HTERT RPE-1 (cell line): ENCODE data around the gene ZACN.
"Not testable (repeated sequence)": the region's sequence is repeated elsewhere in the genome, so short reads cannot be mapped to it uniquely, and the experiment has no call there.

ENCODE experiments used
- in situ Hi-C: fragments of 300-500 bp; cut with MboI; formaldehyde crosslinking; loops from 4 replicates; pipeline ENCODE4 v1.14.3; 2020; ENCODE audit warnings: low sequenced_read_pairs

Gene ZACN

DNA sequence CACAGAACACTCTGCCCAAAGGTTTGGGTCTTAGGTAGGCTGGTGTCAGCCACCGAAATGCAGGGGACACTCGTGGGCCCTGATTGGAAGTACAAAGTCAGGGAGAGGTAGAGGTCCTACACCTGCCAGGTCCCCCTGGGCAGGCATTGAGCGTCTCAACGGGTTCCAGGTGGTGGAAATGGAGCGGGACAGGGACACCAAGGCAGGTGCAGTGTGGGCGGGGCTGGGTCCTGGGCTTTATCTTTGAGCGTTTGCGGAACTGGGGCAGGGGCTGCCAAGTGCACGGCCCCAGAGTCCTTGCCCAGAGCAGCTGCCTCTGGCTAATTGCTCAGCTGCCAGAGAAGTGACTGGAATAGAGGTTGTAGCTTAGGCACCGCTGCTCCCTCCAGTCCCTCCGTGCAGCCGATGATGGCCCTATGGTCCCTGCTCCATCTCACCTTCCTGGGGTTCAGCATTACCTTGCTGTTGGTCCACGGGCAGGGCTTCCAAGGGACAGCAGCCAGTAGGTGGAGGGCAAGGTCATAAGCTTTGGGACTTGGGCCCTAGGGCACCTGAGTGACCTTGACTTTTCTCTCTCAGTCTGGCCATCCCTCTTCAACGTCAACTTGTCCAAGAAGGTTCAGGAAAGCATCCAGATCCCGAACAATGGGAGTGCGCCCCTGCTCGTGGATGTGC lies at the start of gene ZACN:
ZACN (plus strand) TSS at position 323 of the 675 bp plus-strand sequence; CDS start at position 406, 83 bp downstream.
- in situ Hi-C loops = no loop called here

DNA sequence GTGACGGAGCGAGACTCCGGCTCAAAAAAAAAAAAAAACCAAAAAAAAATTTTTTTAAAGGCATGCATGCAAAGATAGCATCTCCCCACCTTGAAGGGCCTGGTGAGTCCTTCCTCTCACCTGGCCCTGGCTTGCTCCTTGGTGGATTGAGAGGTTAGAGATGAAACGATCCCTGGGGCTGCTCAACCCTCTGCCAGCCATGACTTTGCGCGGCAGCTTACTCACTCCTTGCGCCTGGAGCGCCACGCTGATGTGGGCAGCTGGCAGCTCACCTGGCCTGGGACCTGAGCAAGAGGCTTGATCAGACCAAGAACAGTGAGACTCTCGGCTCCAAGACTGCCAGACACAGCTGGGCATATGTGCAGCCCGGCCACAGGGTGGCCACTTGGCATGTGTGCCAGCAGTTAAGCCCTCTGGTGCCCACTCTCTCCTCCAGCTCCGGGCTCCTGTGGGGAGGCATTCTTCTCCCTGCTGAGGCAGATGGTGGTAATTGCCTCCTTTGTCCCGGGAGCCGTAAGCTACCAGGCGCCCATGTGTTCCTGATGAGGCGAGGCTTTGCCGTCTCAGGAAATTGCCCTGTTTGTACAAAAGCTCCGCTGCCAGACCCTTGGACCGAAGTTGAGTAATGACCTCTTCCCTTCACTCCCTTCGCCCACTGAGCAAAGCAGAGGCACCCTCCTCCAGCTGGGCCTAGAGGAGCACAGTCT lies 46.8 kb upstream of the ZACN start:
- in situ Hi-C loops = no loop called here

DNA sequence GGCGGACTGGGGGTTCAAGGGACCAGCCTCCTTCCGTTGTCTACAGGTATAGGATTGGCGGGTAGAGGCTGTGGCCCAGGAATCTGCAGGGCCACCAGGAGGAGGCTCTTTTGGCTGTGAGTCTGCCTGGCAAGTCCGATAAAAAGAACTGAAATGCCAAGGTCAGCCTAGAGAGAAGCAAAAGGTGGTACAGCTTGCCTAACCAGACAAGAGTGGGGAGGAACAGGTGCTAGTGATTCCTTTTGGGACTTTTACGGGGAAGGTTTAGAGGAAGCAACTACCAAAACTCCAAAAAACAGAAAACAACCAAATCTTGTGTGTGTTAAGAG lies 46.2 kb upstream of the ZACN start:
- in situ Hi-C loops = no loop called here

DNA sequence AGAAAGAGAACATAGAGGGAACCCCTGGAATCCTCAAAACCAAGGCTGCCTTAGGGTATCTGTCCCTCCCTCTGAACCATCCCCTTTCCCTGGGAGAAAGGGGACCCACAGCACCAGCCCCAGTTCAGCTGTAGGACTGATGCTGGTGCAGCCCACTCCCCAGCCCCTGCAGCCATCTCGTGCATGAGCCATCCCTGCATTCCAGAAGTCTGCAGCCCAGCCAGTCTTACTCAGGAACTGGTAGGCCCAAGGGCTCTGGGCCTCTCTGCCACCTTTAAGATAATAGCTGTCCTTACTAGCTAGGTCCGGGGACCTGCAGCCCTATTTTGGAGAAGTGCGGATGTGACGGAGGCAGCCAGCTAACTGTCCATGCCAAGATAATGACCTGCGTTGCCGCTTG lies 45.8 kb upstream of the ZACN start:
- in situ Hi-C loops = no loop called here

DNA sequence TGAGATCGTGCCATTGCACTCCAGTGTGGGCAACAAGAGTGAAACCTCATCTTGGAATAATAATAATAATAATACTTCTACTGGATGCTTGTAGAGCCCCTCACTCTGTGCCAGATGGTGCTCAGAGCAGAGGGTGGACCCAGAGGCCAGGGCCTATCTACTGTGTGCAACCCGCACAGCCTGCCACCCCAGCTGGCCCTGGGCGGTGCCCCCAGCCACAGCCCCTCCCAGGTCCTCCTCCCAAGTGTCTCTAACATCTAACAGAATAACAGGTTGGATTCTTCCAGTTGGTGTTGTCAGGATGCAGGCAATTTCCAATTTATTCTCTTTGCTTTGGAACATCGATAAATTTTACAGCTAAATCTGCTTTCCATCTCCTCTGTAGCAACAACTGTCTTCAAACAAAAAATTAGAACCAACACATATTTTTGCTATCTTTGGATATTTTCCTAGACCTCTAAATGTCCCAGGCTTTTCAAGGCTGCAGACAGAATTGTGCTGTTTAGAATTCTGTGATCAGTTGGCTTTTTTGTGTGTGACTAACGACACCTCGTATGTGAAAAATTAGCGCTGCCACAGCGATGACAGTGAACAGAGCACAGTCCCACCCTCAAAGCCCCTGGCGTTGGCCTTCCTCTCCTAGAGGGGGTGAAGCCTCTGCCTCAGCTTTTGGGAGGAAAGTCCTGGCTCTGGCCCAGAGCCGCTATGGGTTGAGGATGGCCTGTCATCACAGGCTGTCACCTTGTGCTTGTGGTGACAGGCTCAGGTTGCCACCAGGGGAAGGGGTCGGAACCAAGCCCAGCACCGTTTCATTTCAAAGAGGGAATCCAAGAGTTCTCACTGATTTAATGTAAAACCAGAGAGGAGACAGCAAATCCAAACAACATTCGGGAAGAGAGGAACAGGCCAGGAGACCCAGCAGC lies 44.3 kb upstream of the ZACN start:
- in situ Hi-C loops = no loop called here

DNA sequence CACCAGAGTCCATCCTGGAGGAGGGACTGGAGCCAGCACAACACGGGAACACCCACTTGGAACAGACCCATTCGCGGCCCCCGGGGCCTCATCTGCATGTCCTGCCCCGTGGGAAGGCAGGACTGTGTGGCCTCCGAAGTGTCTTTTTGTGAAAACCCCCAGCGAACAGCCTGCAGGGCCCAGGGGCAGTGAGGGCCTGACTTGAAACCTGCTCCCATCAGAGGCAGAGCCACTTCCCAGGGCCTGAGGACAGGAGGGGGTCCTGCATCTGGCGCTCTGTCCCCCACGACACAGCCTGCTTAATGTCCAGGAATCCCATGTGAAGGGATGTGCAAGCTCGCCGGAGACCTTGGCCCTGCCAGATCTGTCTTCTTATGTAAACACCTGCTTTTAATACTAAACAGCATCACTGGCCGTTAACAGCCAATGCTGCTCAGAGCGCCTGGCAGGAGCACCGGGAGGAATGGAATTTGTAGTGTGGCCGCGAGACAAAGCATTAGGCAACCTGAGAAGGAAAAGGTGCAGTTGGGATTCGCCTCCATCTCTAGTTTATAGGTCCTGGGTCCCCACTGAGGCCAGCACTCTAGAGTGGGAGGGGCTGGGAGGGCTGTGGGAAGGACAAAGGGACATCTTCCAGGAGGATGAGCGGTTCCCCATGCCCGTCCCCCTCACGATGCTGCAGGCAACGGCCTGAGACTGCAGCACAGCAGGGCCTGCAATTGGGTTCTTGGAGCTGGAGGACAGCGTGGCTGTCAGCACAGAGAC lies 42.3 kb upstream of the ZACN start:
- in situ Hi-C loops = no loop called here

DNA sequence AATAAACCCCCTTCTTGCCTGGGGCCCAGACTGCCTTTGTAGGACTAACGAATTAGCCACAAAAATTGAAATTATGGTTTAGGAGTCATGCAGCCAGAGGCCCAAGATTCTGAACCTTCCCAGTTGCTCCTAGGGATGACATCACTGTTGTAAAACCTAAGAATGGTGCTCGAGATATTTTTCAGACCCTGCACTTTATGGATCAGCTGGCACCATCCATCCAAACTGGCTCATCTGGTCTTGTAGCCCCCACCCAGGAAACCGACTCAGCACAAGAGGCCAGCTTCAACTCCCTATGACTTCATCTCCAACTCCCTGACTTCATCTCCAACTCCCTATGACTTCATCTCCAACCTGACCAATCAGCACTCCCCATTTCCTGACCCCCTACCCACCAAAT lies 40.9 kb upstream of the ZACN start:
- in situ Hi-C loops = no loop called here

DNA sequence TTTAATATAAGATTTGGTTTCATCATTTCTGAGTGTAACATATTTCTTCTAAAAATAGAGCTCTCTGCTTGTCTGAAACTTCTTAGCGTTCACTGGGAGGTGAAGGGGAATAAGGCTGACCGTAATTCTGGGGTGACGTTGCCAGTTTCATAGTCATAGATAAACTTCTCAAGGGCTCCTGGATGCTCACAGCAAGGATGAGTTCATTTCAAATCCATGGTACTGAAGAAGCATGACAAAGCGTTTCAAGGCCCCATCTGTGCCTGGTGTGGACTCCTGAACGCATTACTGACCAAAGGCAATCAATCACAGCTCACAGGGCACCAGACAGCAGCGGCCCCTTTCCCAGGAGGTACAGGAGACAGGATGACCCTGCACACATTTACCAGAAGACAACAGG lies 39.9 kb upstream of the ZACN start:
- in situ Hi-C loops = no loop called here

DNA sequence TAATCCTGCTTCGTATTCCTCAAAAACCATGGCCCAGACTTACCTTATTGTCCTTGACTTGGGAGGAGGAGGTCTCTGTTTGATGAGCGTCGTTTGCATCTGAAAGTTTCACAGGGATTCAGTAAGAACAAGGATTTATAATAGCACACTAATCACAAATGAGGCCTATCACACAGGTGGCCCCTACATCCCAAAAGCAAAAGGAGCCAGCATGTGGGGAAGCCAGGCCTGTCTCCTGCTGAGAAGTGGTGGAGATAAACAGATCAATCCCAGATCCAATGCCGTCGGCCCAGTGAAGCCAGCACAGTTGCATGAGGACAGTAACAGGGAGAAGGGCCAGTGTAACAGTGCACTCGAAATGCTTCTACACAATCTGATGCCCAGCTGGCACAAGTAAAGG lies 38.6 kb upstream of the ZACN start:
- in situ Hi-C loops = no loop called here

DNA sequence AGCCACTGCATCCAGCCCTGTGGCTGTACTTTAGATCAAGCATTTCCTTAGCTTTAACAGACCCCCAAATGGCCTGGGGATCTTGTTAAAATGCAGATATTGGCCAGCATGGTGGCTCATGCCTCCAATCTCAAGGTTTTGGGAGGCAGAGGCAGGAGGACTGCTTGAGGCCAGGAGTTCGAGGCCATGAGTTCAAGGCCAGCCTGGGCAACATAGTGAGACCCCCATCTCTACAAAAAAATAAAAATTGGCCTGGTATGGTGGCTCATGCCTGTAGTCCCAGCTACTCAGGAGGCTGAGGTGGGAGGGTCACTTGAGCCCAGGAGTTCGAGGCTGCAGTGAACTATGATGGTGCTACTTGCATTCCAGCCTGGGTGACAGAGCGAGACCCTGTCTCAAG lies 36.1 kb upstream of the ZACN start:
- in situ Hi-C loops = not testable (repeated sequence)

DNA sequence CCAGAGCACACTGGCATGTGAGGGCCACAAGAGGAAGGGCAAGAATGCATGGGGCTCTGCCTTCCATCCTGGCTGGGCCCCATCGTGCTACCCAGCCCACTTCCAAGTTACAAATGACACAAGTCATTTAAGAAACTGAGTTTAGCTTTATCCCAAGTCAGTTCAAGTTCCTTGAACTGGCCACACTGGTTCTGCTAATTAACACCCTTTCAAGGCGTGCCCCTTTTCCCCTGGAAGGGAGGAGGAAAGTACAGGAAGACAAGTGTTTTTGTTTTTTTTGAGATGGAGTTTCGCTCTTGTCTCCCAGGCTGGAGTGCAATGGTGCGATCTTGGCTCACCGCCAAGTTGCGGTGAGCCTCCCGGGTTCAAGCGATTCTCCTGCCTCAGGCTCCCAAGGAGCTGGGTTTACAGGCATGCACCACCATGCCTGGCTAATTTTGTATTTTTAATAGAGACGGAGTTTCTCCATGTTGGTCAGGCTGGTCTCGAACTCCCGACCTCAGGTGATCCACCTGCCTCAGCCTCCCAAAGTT lies 34.4 kb upstream of the ZACN start:
- in situ Hi-C loops = not testable (repeated sequence)

DNA sequence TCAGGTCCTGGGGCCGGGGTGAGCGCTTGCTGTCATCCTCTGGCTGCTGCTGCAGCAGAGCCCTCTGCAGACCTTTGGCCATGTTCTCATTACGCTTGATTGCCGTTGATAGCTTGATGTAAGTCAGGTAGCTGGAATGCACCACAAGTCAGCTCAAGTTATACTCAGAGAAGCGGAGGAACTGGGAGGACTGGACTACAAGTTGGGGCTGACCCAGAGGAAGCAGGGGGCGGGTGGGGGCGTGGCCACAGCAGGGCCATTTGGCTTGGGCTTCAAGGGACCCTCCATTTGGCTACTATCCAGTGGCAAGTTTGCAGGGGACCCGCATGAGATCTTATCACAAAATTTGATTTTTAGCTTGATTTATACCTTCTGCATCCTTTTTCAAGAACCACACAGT lies 32.9 kb upstream of the ZACN start:
- in situ Hi-C loops = no loop called here

DNA sequence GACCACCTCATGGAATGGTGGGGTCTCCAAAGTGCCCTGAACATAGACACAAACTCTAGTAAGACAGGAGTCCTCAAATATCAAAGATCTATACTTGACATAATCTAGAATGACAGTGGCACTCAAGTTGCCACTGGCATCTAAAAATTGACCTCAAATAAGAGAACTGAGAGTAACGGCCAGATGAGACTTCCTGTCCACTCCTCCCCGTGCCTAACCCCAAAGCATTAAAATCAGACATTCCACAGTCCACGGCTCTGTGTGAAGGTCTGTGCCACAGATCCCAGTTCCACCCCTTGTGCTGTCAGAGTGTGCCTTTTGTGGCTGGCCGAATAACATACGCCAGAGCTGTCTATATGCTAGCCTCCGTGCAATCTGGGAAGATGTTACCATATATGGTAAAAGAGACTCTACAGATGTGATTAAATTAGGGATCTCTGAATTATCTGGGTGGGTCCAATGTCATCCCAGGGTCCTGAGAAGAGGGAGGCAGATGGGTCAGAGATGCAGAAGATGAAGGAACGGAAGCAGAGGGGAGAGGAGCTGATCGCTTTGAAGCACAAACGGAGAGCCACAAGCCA lies 30.9 kb upstream of the ZACN start:
- in situ Hi-C loops = no loop called here

DNA sequence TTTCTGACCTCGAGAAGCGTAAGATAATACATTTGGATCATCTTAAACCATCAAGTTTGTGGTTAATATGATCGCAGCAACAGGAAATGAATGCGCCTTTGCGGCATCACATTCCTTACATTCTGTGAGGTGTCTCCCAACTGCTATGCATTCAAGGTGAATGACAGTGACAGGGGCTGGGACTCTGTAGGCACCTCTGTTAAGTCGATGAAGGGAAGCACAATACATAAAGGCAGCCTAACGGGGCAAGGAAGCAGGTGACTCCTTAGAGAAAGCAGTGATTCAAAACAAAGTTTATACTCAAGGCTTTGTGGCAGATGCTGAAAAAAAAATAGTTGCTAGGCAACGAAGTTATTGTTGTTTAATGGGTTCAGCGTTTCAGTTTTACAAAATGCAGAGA lies 30.3 kb upstream of the ZACN start:
- in situ Hi-C loops = no loop called here

DNA sequence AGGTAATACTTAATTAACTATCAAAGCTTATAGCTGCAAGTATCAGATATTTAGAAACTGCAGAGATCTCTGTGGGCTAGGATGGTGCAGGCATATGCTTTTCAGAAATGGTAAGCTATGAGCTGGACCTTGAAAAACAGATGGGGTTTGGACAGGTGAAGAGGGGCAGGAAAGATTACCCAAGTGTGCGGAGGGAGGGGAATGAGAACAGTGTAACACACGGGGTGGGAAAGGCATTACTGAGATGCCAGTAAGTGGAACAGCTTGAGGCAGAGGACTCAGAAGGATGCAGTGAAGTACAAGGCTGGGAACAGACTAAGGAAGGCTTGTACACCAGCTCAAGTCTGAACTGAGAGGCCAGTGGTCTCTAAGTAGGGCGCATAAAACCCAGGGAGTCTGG lies 29.7 kb upstream of the ZACN start:
- in situ Hi-C loops = no loop called here

DNA sequence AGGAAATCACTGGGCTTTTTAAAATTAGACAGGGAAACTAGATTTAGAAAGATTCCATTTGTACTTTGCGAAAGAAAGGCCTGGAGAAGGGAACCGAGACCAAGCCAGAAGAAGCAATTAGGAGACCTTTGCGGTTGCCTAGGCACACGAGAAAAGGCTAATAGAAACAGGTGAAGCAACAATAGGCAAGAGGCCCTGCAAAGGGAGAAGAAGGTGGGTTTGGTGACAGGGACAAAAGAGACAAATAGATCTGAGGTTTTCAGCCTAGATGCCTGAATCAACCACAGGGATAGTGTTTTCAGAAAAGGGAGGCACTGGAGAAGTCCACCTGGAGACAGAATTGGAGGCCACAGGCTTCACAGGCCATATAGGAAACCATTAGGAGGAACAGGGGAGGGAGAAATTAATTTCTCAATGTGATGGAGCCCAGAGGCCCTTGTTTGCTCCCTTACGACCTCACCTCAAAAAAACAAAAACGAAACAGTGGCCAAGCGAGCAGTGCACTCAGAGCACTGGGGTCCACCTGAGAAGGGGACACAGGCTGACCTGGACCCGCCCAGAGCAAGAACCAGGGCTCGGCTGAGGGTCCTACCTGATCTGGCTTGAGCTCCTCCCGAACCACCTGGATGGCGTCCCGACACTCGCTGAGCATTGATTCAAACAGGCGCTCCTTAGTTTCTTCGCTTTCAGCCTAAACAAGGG lies 29.0 kb upstream of the ZACN start:
- in situ Hi-C loops = no loop called here

DNA sequence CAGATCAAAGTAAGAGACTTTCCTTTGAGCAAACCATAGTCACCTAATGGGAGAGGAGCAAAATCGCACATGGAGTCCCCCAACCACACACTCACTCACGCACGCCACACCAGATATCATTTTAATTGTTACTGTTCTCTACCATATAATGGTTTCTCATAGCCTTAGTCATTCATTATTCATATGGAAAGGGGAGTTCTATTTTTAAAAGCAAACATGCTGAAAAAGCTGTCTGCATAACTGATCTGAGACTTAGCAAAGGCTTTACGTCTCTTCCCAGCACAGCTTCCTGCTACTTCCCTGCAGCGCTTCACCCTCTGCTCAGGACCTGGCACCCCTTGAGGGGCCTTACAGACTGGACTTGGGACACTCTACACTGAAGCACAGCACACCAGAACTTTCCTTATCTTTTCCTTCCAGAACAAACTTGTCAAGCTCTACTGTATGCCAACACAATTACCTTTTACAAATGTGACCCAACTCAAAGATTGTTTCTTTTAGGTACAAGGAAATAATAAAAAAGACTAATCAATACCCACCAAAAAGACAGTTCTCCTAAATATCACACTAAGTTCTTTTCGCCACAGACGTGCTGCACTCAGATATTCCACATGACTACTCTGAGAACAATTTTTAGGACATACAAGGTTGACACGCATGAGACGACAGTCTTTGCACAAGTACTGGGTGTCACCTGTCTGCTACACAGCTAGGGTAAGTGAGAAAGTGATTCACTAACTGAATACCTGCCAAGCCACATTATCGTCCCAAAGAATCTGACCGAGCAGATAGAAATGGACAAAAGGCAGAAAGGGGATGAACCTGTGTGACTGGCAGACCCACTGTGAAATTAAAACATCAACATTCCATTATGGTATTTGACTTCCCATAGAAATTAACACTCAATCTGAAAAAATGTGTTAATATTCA lies 28.2 kb upstream of the ZACN start:
- in situ Hi-C loops = no loop called here

DNA sequence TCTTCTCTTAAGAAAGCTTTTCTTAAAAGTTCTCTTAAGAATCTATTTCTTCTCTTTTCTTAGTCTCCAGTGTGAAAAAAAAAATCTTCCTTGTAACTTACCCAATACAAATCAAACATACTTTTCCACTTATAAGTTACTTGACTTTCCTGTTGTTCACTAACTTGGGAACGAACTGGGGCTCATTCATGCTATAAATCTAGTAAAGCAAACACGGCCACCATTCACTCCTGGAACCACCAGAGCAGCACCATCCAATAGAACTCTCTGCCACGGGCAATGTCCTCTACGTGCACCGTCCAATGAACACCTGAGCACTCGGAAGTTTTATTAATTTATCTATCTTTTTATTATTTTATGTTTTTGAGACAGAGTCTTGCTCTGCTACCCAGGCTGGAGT lies 27.4 kb upstream of the ZACN start:
- in situ Hi-C loops = no loop called here
